Measurements from ENCODE around the gene LRRC40.

Gene LRRC40

DNA sequence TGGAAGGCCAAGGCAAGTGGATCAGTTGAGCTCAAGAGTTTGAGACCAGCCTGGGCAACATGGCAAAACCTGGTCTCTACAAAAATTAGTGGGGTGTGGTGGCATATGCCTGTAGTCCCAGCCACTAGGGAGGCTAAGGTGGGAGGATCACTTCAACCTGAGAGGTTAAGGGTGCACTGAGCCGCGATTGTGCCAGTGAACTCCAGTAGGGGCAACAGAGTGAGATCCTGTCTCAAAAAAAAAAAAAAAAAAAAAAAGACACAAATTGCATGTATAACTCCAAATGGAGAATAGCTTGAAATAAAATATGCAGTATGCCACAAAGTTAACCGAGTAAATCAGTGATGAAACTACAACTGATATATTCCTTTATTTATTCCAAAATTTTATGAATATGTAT, 51.6 kb downstream of the LRRC40 start:
- no peak for DNase-seq (ENCODE audit: low read depth in 1 of 2, low spot score in 1 of 2)
- H3K4me3 ChIP-seq (replicated peaks; ENCODE audit: insufficient read depth, low read length) = no peak overlapping the region
- no peaks in the 10 kb centered on the region for H3K27me3 ChIP-seq (ENCODE audit: insufficient read depth, poor library complexity, severe bottlenecking)
- TF ChIP-seq SPI1 (IDR thresholded peaks at IDR 0.05; ENCODE audit: borderline replicate concordance, low read depth) = no peak
- TF ChIP-seq, protein P1, sequence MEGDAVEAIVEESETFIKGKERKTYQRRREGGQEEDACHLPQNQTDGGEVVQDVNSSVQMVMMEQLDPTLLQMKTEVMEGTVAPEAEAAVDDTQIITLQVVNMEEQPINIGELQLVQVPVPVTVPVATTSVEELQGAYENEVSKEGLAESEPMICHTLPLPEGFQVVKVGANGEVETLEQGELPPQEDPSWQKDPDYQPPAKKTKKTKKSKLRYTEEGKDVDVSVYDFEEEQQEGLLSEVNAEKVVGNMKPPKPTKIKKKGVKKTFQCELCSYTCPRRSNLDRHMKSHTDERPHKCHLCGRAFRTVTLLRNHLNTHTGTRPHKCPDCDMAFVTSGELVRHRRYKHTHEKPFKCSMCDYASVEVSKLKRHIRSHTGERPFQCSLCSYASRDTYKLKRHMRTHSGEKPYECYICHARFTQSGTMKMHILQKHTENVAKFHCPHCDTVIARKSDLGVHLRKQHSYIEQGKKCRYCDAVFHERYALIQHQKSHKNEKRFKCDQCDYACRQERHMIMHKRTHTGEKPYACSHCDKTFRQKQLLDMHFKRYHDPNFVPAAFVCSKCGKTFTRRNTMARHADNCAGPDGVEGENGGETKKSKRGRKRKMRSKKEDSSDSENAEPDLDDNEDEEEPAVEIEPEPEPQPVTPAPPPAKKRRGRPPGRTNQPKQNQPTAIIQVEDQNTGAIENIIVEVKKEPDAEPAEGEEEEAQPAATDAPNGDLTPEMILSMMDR (IDR thresholded peaks at IDR 0.05; ENCODE audit: insufficient read depth, low read length) = no peak
- no peak for TF ChIP-seq POLR2AphosphoS5 (IDR thresholded peaks at IDR 0.05; ENCODE audit: low read depth)
- no peak for TF ChIP-seq GABPA (IDR thresholded peaks at IDR 0.05; ENCODE audit: low read depth)
- TF ChIP-seq, protein P2, sequence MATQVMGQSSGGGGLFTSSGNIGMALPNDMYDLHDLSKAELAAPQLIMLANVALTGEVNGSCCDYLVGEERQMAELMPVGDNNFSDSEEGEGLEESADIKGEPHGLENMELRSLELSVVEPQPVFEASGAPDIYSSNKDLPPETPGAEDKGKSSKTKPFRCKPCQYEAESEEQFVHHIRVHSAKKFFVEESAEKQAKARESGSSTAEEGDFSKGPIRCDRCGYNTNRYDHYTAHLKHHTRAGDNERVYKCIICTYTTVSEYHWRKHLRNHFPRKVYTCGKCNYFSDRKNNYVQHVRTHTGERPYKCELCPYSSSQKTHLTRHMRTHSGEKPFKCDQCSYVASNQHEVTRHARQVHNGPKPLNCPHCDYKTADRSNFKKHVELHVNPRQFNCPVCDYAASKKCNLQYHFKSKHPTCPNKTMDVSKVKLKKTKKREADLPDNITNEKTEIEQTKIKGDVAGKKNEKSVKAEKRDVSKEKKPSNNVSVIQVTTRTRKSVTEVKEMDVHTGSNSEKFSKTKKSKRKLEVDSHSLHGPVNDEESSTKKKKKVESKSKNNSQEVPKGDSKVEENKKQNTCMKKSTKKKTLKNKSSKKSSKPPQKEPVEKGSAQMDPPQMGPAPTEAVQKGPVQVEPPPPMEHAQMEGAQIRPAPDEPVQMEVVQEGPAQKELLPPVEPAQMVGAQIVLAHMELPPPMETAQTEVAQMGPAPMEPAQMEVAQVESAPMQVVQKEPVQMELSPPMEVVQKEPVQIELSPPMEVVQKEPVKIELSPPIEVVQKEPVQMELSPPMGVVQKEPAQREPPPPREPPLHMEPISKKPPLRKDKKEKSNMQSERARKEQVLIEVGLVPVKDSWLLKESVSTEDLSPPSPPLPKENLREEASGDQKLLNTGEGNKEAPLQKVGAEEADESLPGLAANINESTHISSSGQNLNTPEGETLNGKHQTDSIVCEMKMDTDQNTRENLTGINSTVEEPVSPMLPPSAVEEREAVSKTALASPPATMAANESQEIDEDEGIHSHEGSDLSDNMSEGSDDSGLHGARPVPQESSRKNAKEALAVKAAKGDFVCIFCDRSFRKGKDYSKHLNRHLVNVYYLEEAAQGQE (IDR thresholded peaks at IDR 0.05; ENCODE audit: insufficient replicate concordance, low read depth) = no peak
- no peak overlapping the region for H3K27ac ChIP-seq (replicated peaks)

DNA sequence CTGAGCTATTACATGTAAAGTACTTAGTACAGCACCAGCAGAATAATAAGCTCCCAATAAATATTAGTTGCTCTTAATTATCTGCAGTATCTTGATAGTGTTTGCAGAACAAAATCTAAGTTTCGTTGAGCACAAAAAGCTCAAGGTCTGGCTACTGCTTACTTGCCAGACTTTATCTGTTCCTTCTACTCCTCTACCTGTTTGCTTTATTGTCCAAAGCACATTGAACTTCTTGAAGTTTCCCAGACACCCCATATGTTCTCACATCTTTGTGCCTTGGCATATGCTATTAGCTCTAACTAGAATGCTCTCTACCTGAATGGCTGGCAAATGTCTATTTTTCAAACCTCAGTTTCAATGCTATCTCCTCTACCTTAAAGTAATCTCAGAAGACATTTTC, 54.9 kb downstream of the LRRC40 start:
- TF ChIP-seq POLR2AphosphoS5 (IDR thresholded peaks at IDR 0.05; ENCODE audit: low read depth) = no peak
- TF ChIP-seq, protein P1 (IDR thresholded peaks at IDR 0.05; ENCODE audit: insufficient read depth, low read length) = no peak
- TF ChIP-seq, protein P2 (IDR thresholded peaks at IDR 0.05; ENCODE audit: insufficient replicate concordance, low read depth) = no peak
- Histone ChIP-seq H3K4me3 (replicated peaks; ENCODE audit: insufficient read depth, low read length) (no peak overlapping the region), H3K27me3 (ENCODE audit: insufficient read depth, poor library complexity, severe bottlenecking) (no peaks in the 10 kb centered on the region), H3K27ac (replicated peaks) (no peak overlapping the region)
- no peak for DNase-seq (ENCODE audit: low read depth in 1 of 2, low spot score in 1 of 2)

DNA sequence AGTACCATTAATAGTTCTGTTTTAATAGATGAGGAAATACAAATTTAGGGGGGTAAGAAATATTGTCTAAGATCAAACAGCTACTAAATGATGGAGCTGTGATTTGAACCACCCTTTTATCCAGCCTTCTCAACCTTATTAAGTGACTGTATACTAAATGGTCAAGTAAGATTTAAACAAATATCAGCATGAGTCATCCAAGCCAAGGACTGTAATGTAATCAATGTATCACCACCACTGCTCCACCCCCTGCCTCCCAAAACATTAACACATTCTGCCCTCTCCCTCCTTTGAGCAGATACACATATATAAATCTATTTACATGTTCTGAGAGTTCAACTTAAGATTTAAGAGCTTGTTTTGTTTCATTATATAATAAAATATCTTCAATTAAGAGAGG, 58.9 kb downstream of the LRRC40 start:
- TF ChIP-seq, protein P2 (IDR thresholded peaks at IDR 0.05; ENCODE audit: insufficient replicate concordance, low read depth) = no peak
- TF ChIP-seq, protein P1 (IDR thresholded peaks at IDR 0.05; ENCODE audit: insufficient read depth, low read length) = no peak
- no peak for TF ChIP-seq POLR2AphosphoS5 (IDR thresholded peaks at IDR 0.05; ENCODE audit: low read depth)
- no peaks in the 10 kb centered on the region for H3K27me3 ChIP-seq (ENCODE audit: insufficient read depth, poor library complexity, severe bottlenecking)
- DNase-seq (ENCODE audit: low read depth in 1 of 2, low spot score in 1 of 2) = no peak
- no peak overlapping the region for H3K4me3 ChIP-seq (replicated peaks; ENCODE audit: insufficient read depth, low read length)
- no peak overlapping the region for H3K27ac ChIP-seq (replicated peaks)

All from HL-60 (cell line).